Liver (tissue), 9 donors: ENCODE results near the gene DUXA. TPM values are rescaled to one million over a fixed set of nuclear protein-coding genes. Genes with fewer than 3 reads are reported as not detected.
"Not testable (repeated sequence)": the region's sequence is repeated elsewhere in the genome, so short reads cannot be mapped to it uniquely, and the experiment has no call there.

Source experiments
- DNase-seq: peaks from one replicate; pipeline ENCODE4 v3.0.0-alpha.2; 2017; ENCODE audit warnings: low spot score
- H3K27ac ChIP-seq, 2 donors: one replicate each; pipeline ENCODE4 v1.7.0; 2013; ENCODE audit warnings: inconsistent platforms in 2 of 2, low read length in 2 of 2, control low read depth in 1 of 2, low read depth in 1 of 2, mild to moderate bottlenecking in 1 of 2
- H3K27me3 ChIP-seq, 4 donors: one replicate each; pipeline versions ENCODE4 v1.6.1 to v1.7.0; 2013; ENCODE audit warnings: low read length in 3 of 4, inconsistent platforms in 1 of 4, mild to moderate bottlenecking in 1 of 4, moderate library complexity in 1 of 4; ENCODE audit not compliant: control insufficient read depth in 4 of 4, insufficient read depth in 4 of 4
- H3K36me3 ChIP-seq, 4 donors: one replicate each; pipeline versions ENCODE4 v1.6.1 to v1.7.0; 2013; ENCODE audit warnings: low read length in 3 of 4, mild to moderate bottlenecking in 3 of 4, low read depth in 1 of 4, moderate library complexity in 1 of 4; ENCODE audit not compliant: control insufficient read depth in 4 of 4, insufficient read depth in 3 of 4
- H3K4me1 ChIP-seq, 4 donors: one replicate each; pipeline versions ENCODE4 v1.6.1 to v1.7.0; 2013; ENCODE audit warnings: low read length in 3 of 4, mild to moderate bottlenecking in 3 of 4, moderate library complexity in 1 of 4; ENCODE audit not compliant: control insufficient read depth in 4 of 4, insufficient read depth in 4 of 4
- H3K4me3 ChIP-seq, 3 donors: one replicate each; pipeline versions ENCODE4 v1.6.1 to v1.7.0; 2013; ENCODE audit warnings: low read length in 3 of 3, control low read depth in 1 of 3, low read depth in 1 of 3, mild to moderate bottlenecking in 1 of 3
- H3K9ac ChIP-seq, 2 donors: one replicate each; pipeline ENCODE4 v1.7.0; 2013; ENCODE audit warnings: low read length in 2 of 2, mild to moderate bottlenecking in 2 of 2, moderate library complexity in 2 of 2, control low read depth in 1 of 2, low read depth in 1 of 2
- H3K9me3 ChIP-seq, 4 donors: one replicate each; pipeline versions ENCODE4 v1.6.1 to v1.7.0; 2013; ENCODE audit warnings: low read length in 3 of 4; ENCODE audit not compliant: control insufficient read depth in 4 of 4
- FOXA2 ChIP-seq: IDR thresholded peaks from 2 replicates; pipeline ENCODE4 v1.6.1; 2016; ENCODE audit warnings: antibody characterized with exemption
- GABPA ChIP-seq, 2 donors: IDR thresholded peaks in 1 of 2; conservative IDR thresholded peaks in 1 of 2; 2 replicates each; pipeline ENCODE4 v1.6.1; 2016; ENCODE audit warnings: antibody characterized with exemption in 2 of 2, mild to moderate bottlenecking in 1 of 2, moderate library complexity in 1 of 2
- HNF4A ChIP-seq, 2 donors: conservative IDR thresholded peaks; 2 replicates each; pipeline ENCODE4 v1.6.1; 2016; ENCODE audit warnings: antibody characterized with exemption in 2 of 2, mild to moderate bottlenecking in 2 of 2
- RAD21 ChIP-seq, 2 donors: IDR thresholded peaks; 2 replicates each; pipeline ENCODE4 v1.6.1; 2016; ENCODE audit warnings: antibody characterized with exemption in 2 of 2, mild to moderate bottlenecking in 2 of 2
- RXRA ChIP-seq, 2 donors: IDR thresholded peaks; 2 replicates each; pipeline ENCODE4 v1.6.1; 2017 to 2018; ENCODE audit warnings: antibody characterized with exemption in 2 of 2, mild to moderate bottlenecking in 1 of 2
- SP1 ChIP-seq: IDR thresholded peaks from 2 replicates; pipeline ENCODE4 v1.6.1; 2018; ENCODE audit warnings: antibody characterized with exemption, mild to moderate bottlenecking
- TAF1 ChIP-seq: conservative IDR thresholded peaks from 2 replicates; pipeline ENCODE4 v1.6.1; 2016; ENCODE audit warnings: antibody characterized with exemption, mild to moderate bottlenecking
- YY1 ChIP-seq: IDR thresholded peaks from 2 replicates; pipeline ENCODE4 v1.6.1; 2016; ENCODE audit warnings: antibody characterized with exemption, mild to moderate bottlenecking
- WGBS: extraction: QIAGEN DNeasy Blood & Tissue Kit; methylation state at CpG from one replicate; pipeline ENCODE4 v1.1.7; 2013; 5-methylcytosine and 5-hydroxymethylcytosine counted together
- polyA plus RNA-seq, 2 donors: library from polyadenylated mRNA; stranded (reverse) in 1 of 2; unstranded in 1 of 2; fragments of 200-250 nt in 1 of 2; fragments of >200 nt in 1 of 2; fragmentation: Nextera tagmentation in 1 of 2; extraction: Ambion mirVana in 1 of 2; gene quantifications; one replicate each; pipeline versions ENCODE4 v1.2.1 to v1.2.3, GENCODE V29; 2013 to 2015
- total RNA-seq, 2 donors: library from RNA; depleted of rRNA; stranded (reverse); fragments of >200 nt; gene quantifications; one replicate each; pipeline ENCODE4 v1.2.3, GENCODE V29; 2014
- TF ChIP-seq, protein P1 (sequence below): IDR thresholded peaks from 2 replicates; pipeline ENCODE4 v1.6.1; 2016; ENCODE audit warnings: antibody characterized with exemption
- TF ChIP-seq, protein P2 (sequence below): IDR thresholded peaks from 2 replicates; pipeline ENCODE4 v1.6.1; 2016; ENCODE audit warnings: antibody characterized with exemption
- TF ChIP-seq, protein P3 (sequence below): fragments of 150-350 bp; IDR thresholded peaks from 2 replicates; pipeline ENCODE4 v1.5.1; 2017; ENCODE audit warnings: improper control_type of control experiment, low read depth, low read length; ENCODE audit not compliant: missing input control
- donor health status: healthy.
- donor health status: healthy.
- donor health status: healthy.
- donor health status: healthy.
- donor health status: healthy.

The DUXA gene
- total and polyA plus RNA-seq, 4 donors, result not detected

DNA sequence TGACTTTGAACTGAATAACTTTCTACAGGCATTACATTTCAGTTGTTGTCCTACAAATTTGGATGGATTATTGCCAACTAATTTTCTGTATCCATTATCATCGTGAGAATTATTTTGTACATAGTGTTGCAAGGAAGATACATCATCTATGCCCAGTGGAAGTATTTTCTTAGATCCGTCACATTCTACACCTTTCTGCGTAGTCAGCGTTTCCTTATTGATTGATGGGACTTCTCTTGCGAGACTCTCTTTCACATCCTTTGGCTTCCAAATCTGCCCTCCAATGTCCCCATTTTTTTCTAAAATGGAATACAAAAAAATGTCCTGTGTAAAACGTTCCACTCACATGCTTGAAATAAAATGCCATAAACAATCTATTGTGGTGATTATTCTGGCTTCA is 31.5 kb downstream of the DUXA start (continued):
- TF ChIP-seq SP1 (no peak), RXRA (IDR thresholded peaks at IDR 0.05) (no peak)

DNA sequence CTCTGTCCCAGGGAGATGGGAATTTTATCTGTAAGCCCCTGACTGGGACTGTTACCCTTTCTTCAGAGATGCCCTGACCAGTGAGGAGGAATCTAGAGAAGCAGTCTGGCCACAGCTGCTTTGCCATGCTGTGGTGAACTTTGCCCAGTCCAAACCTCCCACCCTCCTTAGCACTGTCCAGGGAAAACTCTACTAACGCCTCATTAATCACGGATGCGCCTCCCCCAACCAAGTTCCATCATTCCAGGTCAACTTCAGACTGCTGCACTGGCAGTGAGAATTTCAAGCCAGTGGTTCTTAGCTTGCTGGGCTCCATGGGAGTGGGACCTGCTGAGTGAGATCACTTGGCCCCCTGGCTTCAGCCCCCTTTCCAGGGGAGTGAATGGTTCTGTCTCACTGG is 39.9 kb downstream of the DUXA start:
- H3K9ac ChIP-seq, H3K27me3 ChIP-seq, H3K4me1 ChIP-seq, H3K36me3 ChIP-seq, H3K4me3 ChIP-seq, H3K27ac ChIP-seq, DNase-seq: not testable (repeated sequence)
- WGBS, result 65% methylated on average over 3 of the region's 3 CpGs
- peaks cover 1 to 11% (median 2%) of the 10 kb centered on the region in 4 donors for H3K9me3 ChIP-seq

DNA sequence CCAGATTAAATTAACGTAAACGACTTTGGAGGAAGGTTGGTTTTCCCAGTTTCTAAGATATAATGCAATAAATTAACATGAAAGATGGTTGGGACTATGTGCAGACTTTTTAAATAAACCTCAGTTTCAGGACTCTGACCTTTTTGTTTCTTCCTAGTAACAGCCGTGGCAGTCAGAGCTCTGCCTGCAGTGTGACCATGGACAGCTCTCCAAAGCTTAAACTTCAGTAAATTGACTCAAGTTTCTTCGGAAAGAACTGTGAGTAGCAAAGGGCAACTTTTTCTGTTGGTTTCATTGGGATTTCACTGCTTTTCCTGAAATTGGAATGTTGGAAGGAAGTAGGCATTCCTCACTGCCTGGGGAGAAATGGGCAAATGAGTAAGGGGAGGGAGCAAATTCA is 43.4 kb downstream of the DUXA start:
- no peak for DNase-seq
- no peaks in the 10 kb centered on the region for H3K27me3 ChIP-seq
- H3K4me1 ChIP-seq, result no peaks in the 10 kb centered on the region
- no peak overlapping the region for H3K9ac ChIP-seq
- H3K27ac ChIP-seq, result no peak overlapping the region
- no peak for TF ChIP-seq FOXA2
- no peak for TF ChIP-seq YY1
- no peak for TF ChIP-seq RAD21 (IDR thresholded peaks at IDR 0.05)
- TF ChIP-seq HNF4A (conservative IDR thresholded peaks at IDR 0.05), result no peak
- TF ChIP-seq TAF1, result no peak
- no peak for TF ChIP-seq GABPA (IDR thresholded peaks at IDR 0.05 in 1 of 2, conservative IDR thresholded peaks at IDR 0.05 in 1 of 2)
- TF ChIP-seq, protein P1, sequence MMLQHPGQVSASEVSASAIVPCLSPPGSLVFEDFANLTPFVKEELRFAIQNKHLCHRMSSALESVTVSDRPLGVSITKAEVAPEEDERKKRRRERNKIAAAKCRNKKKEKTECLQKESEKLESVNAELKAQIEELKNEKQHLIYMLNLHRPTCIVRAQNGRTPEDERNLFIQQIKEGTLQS, result no peak
- TF ChIP-seq, protein P2, sequence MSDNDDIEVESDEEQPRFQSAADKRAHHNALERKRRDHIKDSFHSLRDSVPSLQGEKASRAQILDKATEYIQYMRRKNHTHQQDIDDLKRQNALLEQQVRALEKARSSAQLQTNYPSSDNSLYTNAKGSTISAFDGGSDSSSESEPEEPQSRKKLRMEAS, result no peak
- TF ChIP-seq, protein P3, sequence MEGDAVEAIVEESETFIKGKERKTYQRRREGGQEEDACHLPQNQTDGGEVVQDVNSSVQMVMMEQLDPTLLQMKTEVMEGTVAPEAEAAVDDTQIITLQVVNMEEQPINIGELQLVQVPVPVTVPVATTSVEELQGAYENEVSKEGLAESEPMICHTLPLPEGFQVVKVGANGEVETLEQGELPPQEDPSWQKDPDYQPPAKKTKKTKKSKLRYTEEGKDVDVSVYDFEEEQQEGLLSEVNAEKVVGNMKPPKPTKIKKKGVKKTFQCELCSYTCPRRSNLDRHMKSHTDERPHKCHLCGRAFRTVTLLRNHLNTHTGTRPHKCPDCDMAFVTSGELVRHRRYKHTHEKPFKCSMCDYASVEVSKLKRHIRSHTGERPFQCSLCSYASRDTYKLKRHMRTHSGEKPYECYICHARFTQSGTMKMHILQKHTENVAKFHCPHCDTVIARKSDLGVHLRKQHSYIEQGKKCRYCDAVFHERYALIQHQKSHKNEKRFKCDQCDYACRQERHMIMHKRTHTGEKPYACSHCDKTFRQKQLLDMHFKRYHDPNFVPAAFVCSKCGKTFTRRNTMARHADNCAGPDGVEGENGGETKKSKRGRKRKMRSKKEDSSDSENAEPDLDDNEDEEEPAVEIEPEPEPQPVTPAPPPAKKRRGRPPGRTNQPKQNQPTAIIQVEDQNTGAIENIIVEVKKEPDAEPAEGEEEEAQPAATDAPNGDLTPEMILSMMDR, result no peak
- no peak overlapping the region for H3K4me3 ChIP-seq
- WGBS, result 26% methylated on average over 4 of the region's 4 CpGs
- peaks cover 0 to 11% (median 6%) of the 10 kb centered on the region in 4 donors for H3K9me3 ChIP-seq
- H3K36me3 ChIP-seq, result no peaks in the 10 kb centered on the region

DNA sequence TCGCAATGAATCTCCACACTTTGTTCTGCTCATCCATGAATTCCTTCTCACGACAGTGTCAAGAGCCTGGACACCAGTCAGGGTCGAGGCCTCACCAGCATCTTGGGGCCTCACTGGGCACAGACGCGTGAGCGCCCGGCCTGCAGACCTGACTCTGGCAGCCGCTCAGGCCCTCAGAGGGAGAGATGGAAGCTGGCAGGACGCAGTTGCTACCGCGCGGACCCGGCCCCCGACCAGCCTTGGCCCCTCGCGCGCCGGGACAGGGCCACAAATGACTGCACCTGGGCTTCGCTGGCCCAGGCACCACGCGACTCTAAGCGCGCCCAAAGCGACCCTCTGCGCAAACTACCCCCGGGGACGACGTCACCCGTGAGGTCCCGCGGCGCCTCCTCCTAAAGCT is 48.4 kb downstream of the DUXA start:
- Histone ChIP-seq H3K9ac (no peak overlapping the region), H3K9me3 (peaks cover 12 to 24% (median 20%) of the 10 kb centered on the region in 4 donors), H3K36me3 (no peaks in the 10 kb centered on the region), H3K27ac (no peak overlapping the region), H3K4me3 (no peak overlapping the region), H3K27me3 (no peaks in the 10 kb centered on the region), H3K4me1 (no peaks in the 10 kb centered on the region)
- 59% methylated on average over 32 of the region's 32 CpGs for WGBS
- no peak for DNase-seq
- TF ChIP-seq FOXA2, result no peak
- no peak for TF ChIP-seq YY1
- TF ChIP-seq GABPA (IDR thresholded peaks at IDR 0.05 in 1 of 2, conservative IDR thresholded peaks at IDR 0.05 in 1 of 2), result no peak

DNA sequence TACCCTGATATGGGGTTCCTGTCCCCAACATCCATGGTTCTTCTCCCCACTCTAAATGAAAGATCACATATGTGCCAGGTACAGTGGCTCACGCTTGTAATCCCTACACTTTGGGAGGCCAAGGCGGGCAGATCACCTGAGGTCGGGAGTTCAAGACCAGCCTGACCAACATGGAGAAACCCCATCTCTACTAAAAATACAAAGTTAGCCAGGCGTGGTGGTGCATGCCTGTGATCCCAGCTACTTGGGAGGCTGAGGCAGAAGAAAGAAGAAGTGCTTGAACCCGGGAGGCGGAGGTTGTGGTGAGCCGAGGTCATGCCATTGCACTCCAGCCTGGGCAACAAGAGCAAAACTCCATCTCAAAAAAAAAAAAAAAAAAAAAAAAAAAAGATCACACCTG is 53.8 kb downstream of the DUXA start:
- 71% methylated on average over 7 of the region's 7 CpGs for WGBS
- not testable (repeated sequence) for H3K9ac ChIP-seq, H3K4me3 ChIP-seq, H3K27me3 ChIP-seq, H3K4me1 ChIP-seq, H3K36me3 ChIP-seq, DNase-seq, H3K27ac ChIP-seq
- peaks cover 28 to 49% (median 35%) of the 10 kb centered on the region in 4 donors for H3K9me3 ChIP-seq
